Keratinocyte (primary cell): Measurements from ENCODE around the gene TMEM270. TPM values are rescaled to one million over a fixed set of nuclear protein-coding genes. Genes with fewer than 3 reads are reported as not detected.
"Not testable (repeated sequence)": the region's sequence is repeated elsewhere in the genome, so short reads cannot be mapped to it uniquely, and the experiment has no call there.

ENCODE experiments used
- DNase-seq: peaks from one replicate; pipeline ENCODE4 v3.0.0-alpha.2; 2011; ENCODE audit warnings: low read depth, missing footprints, low spot score
- FAIRE-seq: peaks from 2 replicates; lab custom pipeline; 2011; peaks lifted over from hg19 to GRCh38; lab: Jason Lieb, UNC
- H2AFZ ChIP-seq: 2 replicates; pipeline ENCODE4 v1.6.0; 2012; ENCODE audit warnings: low read length, control low read depth, inconsistent platforms; ENCODE audit not compliant: control insufficient read depth
- H3K27ac ChIP-seq: 2 replicates; pipeline ENCODE4 v1.5.1; 2011; ENCODE audit warnings: low read length; ENCODE audit not compliant: control insufficient read depth, insufficient read depth
- H3K27me3 ChIP-seq: 3 replicates; pipeline ENCODE4 v1.6.0; 2011; ENCODE audit warnings: low read length; ENCODE audit not compliant: control insufficient read depth, insufficient read depth; ENCODE audit errors: extremely low read depth
- H3K36me3 ChIP-seq, 2 experiments: 2 replicates in 1 of 2; 3 replicates in 1 of 2; pipeline ENCODE4 v1.5.1; 2011; ENCODE audit warnings: low read length in 2 of 2, mild to moderate bottlenecking in 1 of 2; ENCODE audit not compliant: control insufficient read depth in 2 of 2, insufficient read depth in 2 of 2; ENCODE audit errors: extremely low read depth in 1 of 2
- H3K4me1 ChIP-seq: 3 replicates; pipeline ENCODE4 v1.5.1; 2011; ENCODE audit warnings: low read length; ENCODE audit not compliant: control insufficient read depth, insufficient read depth; ENCODE audit errors: extremely low read depth
- H3K4me2 ChIP-seq: 3 replicates; pipeline ENCODE4 v1.6.0; 2011; ENCODE audit warnings: low read depth, low read length; ENCODE audit not compliant: control insufficient read depth, insufficient read depth; ENCODE audit errors: extremely low read depth
- H3K4me3 ChIP-seq, 3 experiments: fragments of 200-600 bp in 1 of 3; sonication (generic) in 1 of 3; 2 replicates in 2 of 3; 3 replicates in 1 of 3; pipeline ENCODE4 v1.5.1; 2011 to 2016; ENCODE audit warnings: low read length in 3 of 3, mild to moderate bottlenecking in 3 of 3, control low read depth in 2 of 3, inconsistent platforms in 1 of 3, low read depth in 1 of 3, mixed read lengths in 1 of 3, mixed run types in 1 of 3, moderate library complexity in 1 of 3; ENCODE audit not compliant: control insufficient read depth in 2 of 3, insufficient read depth in 2 of 3; ENCODE audit errors: extremely low read depth in 1 of 3
- H3K79me2 ChIP-seq: 2 replicates; pipeline ENCODE4 v1.6.0; 2012; ENCODE audit warnings: low read length; ENCODE audit not compliant: control insufficient read depth, insufficient read depth
- H3K9ac ChIP-seq: 3 replicates; pipeline ENCODE4 v1.6.0; 2011; ENCODE audit warnings: low read length; ENCODE audit not compliant: control insufficient read depth, insufficient read depth; ENCODE audit errors: extremely low read depth
- H3K9me1 ChIP-seq: 3 replicates; pipeline ENCODE4 v1.6.0; 2011; ENCODE audit warnings: low read length; ENCODE audit not compliant: control insufficient read depth, insufficient read depth; ENCODE audit errors: extremely low read depth
- H3K9me3 ChIP-seq: 2 replicates; pipeline ENCODE4 v1.5.1; 2012; ENCODE audit warnings: low read depth, low read length; ENCODE audit not compliant: control insufficient read depth
- H4K20me1 ChIP-seq: 3 replicates; pipeline ENCODE4 v1.6.0; 2011; ENCODE audit warnings: low read length; ENCODE audit not compliant: control insufficient read depth, insufficient read depth; ENCODE audit errors: extremely low read depth
- CTCF ChIP-seq, 3 experiments: IDR thresholded peaks in 1 of 3; conservative IDR thresholded peaks in 1 of 3; optimal IDR thresholded peaks in 1 of 3; 2 replicates in 2 of 3; 3 replicates in 1 of 3; pipeline versions ENCODE3 to v1.5.1; 2011; ENCODE audit warnings: low read length in 3 of 3, mild to moderate bottlenecking in 3 of 3, moderate library complexity in 2 of 3, control low read depth in 1 of 3, inconsistent platforms in 1 of 3; ENCODE audit not compliant: insufficient read depth in 2 of 3; ENCODE audit errors: extremely low read depth in 1 of 3
- EZH2 ChIP-seq: IDR thresholded peaks from one replicate; pipeline ENCODE4 v1.6.1; 2012; ENCODE audit warnings: inconsistent platforms, mild to moderate bottlenecking, low read length, moderate library complexity
- dilution Hi-C: fragments of 300-500 bp; cut with MboI; formaldehyde crosslinking; loops from one replicate; pipeline ENCODE4 v1.7.0; 2020; ENCODE audit warnings: low sequenced_read_pairs; ENCODE audit not compliant: extremely low pct_ligation_motif_present
- polyA plus RNA-seq, 5 experiments: library from polyadenylated mRNA; depleted of rRNA in 3 of 5; stranded (reverse) in 3 of 5; stranded (forward) in 1 of 5; unstranded in 1 of 5; fragments of >200 nt; gene quantifications; 1 replicate in 1 of 5; 2 replicates in 3 of 5; 3 replicates in 1 of 5; pipeline versions ENCODE4 v1.2.1 to v1.2.3, GENCODE V29; 2011 to 2012; ENCODE audit warnings: missing spikeins in 2 of 5, low read depth in 1 of 5, low replicate concordance in 1 of 5

Gene TMEM270
- polyA plus RNA-seq, 1 donor (not counting 4 experiments of a cell fraction or from before 2014, with no cell fraction given), result not detected

GRCh38 chr7:73817121-73817520, 43.8 kb upstream of the TMEM270 start:
- no peaks in the 10 kb centered on the region for H3K36me3 ChIP-seq
- no peak for FAIRE-seq

DNA sequence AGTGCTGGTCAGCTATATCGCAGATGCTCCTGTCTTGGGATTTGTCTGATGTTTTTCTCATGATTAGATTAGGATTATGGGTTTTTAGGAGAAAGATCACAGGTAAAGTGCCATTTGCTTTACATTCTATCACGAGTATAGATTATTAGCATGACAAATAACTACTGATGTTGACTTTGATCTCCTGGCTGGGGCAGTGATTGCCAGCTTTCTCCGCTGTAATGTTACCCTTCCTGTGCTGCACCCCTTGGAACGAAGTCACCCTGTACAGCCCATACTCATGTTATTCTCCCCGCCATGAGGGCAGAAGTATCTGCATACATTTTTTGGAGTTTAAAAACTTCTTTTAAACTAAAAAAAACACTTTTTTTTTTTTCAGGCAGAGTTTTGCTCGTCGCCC, 40.9 kb upstream of the TMEM270 start:
- Histone ChIP-seq H3K79me2 (no peaks in the 10 kb centered on the region), H3K27ac (no peak overlapping the region), H2AFZ (no peak overlapping the region), H3K27me3 (no peaks in the 10 kb centered on the region), H4K20me1 (no peaks in the 10 kb centered on the region), H3K9ac (no peak overlapping the region), H3K4me3 (no peak overlapping the region), H3K36me3 (no peaks in the 10 kb centered on the region), H3K4me1 (peaks cover 13% of the 10 kb centered on the region), H3K9me1 (no peaks in the 10 kb centered on the region), H3K4me2 (no peak overlapping the region), H3K9me3 (no peaks in the 10 kb centered on the region)
- no peak for DNase-seq
- TF ChIP-seq EZH2, result no peak
- no peak for TF ChIP-seq CTCF (optimal IDR thresholded peaks at IDR 0.05 in 1 of 3, IDR thresholded peaks at IDR 0.05 in 1 of 3, conservative IDR thresholded peaks at IDR 0.05 in 1 of 3; ENCODE audit: extremely low read depth in 1 of 3, insufficient read depth in 2 of 3, low read length in 3 of 3)
- FAIRE-seq, result no peak
- dilution Hi-C loops, result no loop called here

More at GRCh38 chr7:73817121-73817520, 43.8 kb upstream of the TMEM270 start:
- Histone ChIP-seq H3K9me3 (no peaks in the 10 kb centered on the region), H3K9ac (no peak overlapping the region), H3K27ac (no peak overlapping the region), H3K9me1 (no peaks in the 10 kb centered on the region), H3K27me3 (no peaks in the 10 kb centered on the region), H3K4me2 (no peak overlapping the region), H3K4me1 (peaks cover 1% of the 10 kb centered on the region), H3K4me3 (no peak overlapping the region), H4K20me1 (no peaks in the 10 kb centered on the region), H2AFZ (no peak overlapping the region), H3K79me2 (no peaks in the 10 kb centered on the region)
- TF ChIP-seq CTCF (optimal IDR thresholded peaks at IDR 0.05 in 1 of 3, IDR thresholded peaks at IDR 0.05 in 1 of 3, conservative IDR thresholded peaks at IDR 0.05 in 1 of 3; ENCODE audit: extremely low read depth in 1 of 3, insufficient read depth in 2 of 3, low read length in 3 of 3), result no peak
- no peak for TF ChIP-seq EZH2
- no peak for DNase-seq
- dilution Hi-C loops, result no loop called here

DNA sequence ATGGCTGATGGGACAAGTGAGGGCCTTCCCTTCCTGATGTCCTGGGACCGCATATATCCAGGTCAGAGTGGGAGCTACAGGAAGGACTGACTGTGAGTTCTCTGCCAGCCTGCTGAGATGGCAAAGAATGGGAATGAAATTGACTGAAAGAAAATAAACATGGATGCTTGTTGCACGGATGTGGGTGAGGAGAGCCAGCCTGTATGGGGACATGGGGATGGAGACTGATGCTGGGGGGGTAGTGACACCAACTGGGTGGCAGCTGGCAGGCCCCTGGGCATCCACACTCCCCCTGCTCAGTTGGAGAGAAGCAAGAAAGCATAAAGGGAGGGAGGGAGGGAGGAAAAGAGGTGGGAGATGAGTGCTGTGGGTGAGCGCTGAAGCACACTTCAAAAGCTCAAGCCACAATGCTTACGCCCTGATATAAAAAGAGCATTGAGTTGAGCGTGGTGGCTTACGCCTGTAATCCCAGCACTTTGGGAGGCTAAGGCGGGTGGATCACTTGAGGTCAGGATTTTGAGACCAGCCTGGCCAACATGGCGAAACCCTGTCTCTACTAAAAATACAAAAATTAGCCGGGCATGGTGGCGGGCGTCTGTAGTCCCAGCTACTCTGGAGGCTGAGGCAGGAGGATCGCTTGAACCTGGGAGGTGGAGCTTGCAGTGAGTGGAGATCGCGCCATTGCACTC, 39.2 kb upstream of the TMEM270 start:
- H3K9ac ChIP-seq, DNase-seq, H4K20me1 ChIP-seq, H3K27ac ChIP-seq, H2AFZ ChIP-seq, dilution Hi-C loops, H3K4me3 ChIP-seq, H3K4me2 ChIP-seq, H3K27me3 ChIP-seq, H3K9me3 ChIP-seq, H3K36me3 ChIP-seq, H3K9me1 ChIP-seq, FAIRE-seq, H3K79me2 ChIP-seq: not testable (repeated sequence)
- peaks cover 13% of the 10 kb centered on the region for H3K4me1 ChIP-seq
